IMR-90 (cell line): ENCODE results near the gene RFX3. TPM values are rescaled to one million over a fixed set of nuclear protein-coding genes. Genes with fewer than 3 reads are reported as not detected.

Experiments
- ATAC-seq: fragments of 200-7000 bp; cut with Tn5 transposase; 2 replicates; pipeline ENCODE4 v1.9.1; 2020; ENCODE audit warnings: low read depth, mild to moderate bottlenecking, moderate library complexity
- BruUV-seq: library from RNA; stranded (reverse); fragments of 400-500 nt; replicated peaks from 2 replicates; lab custom pipeline; 2021; lab: Mats Ljungman, UMichigan
- CTCF ChIA-PET: fragments of 300-600 bp; formaldehyde crosslinking; extraction: SDS; loops from one replicate; lab custom pipeline; 2021; ENCODE audit warnings: antibody characterized with exemption; lab: Yijun Ruan, JAX
- POLR2A ChIA-PET: fragments of 300-600 bp; sonication (Branson Sonifier 250); formaldehyde crosslinking; loops from one replicate; lab custom pipeline; 2022; ENCODE audit warnings: antibody characterized with exemption; ENCODE audit not compliant: unreplicated experiment; lab: Charles Lee
- DNase-seq: peaks from one replicate; pipeline ENCODE4 v3.0.0; 2013
- H2AFZ ChIP-seq: replicated peaks from 2 replicates; pipeline ENCODE3; 2013; ENCODE audit warnings: low read length, mild to moderate bottlenecking; ENCODE audit not compliant: poor library complexity
- H2AK5ac ChIP-seq: 2 replicates; pipeline ENCODE4 v1.6.1; 2013; ENCODE audit warnings: low read depth, low read length, inconsistent platforms
- H2AK9ac ChIP-seq: replicated peaks from 2 replicates; pipeline ENCODE3; 2013; ENCODE audit warnings: mild to moderate bottlenecking, low read depth, low read length, moderate library complexity; ENCODE audit not compliant: poor library complexity
- H2BK120ac ChIP-seq: 2 replicates; pipeline ENCODE4 v1.6.1; 2013; ENCODE audit warnings: low read depth, low read length, inconsistent platforms
- H2BK15ac ChIP-seq: 3 replicates; pipeline ENCODE4 v1.6.1; 2013; ENCODE audit warnings: low read depth, low read length, inconsistent platforms
- H2BK20ac ChIP-seq: 2 replicates; pipeline ENCODE4 v1.6.1; 2013; ENCODE audit warnings: low read depth, mild to moderate bottlenecking, inconsistent platforms, low read length, moderate library complexity
- H2BK5ac ChIP-seq: 2 replicates; pipeline ENCODE4 v1.6.1; 2013; ENCODE audit warnings: mild to moderate bottlenecking, low read depth, low read length, inconsistent platforms; ENCODE audit not compliant: poor library complexity, severe bottlenecking
- H3K14ac ChIP-seq: replicated peaks from 2 replicates; pipeline ENCODE4 v1.6.1; 2013; ENCODE audit warnings: low read depth, low read length, inconsistent platforms
- H3K18ac ChIP-seq: 2 replicates; pipeline ENCODE4 v1.6.1; 2013; ENCODE audit warnings: low read depth, low read length, control low read depth
- H3K23ac ChIP-seq: 2 replicates; pipeline ENCODE4 v1.6.1; 2013; ENCODE audit warnings: low read depth, low read length, inconsistent platforms
- H3K27ac ChIP-seq: 2 replicates; pipeline ENCODE4 v1.5.1; 2013; ENCODE audit warnings: mild to moderate bottlenecking, control low read depth, low read length; ENCODE audit not compliant: insufficient read depth
- H3K27me3 ChIP-seq: 2 replicates; pipeline ENCODE4 v1.6.1; 2013; ENCODE audit warnings: low read length; ENCODE audit not compliant: control insufficient read depth, insufficient read depth
- H3K36me3 ChIP-seq: 2 replicates; pipeline ENCODE4 v1.6.1; 2013; ENCODE audit warnings: low read length, mixed read lengths; ENCODE audit not compliant: control insufficient read depth, insufficient read depth
- H3K4ac ChIP-seq: 2 replicates; pipeline ENCODE4 v1.6.1; 2013; ENCODE audit warnings: low read depth, low read length, inconsistent platforms
- H3K4me1 ChIP-seq: 2 replicates; pipeline ENCODE4 v1.6.1; 2013; ENCODE audit warnings: low read length, mixed read lengths; ENCODE audit not compliant: control insufficient read depth, insufficient read depth
- H3K4me2 ChIP-seq: 2 replicates; pipeline ENCODE4 v1.6.1; 2013; ENCODE audit warnings: low read depth, mild to moderate bottlenecking, control low read depth, low read length, moderate library complexity
- H3K4me3 ChIP-seq: 2 replicates; pipeline ENCODE4 v1.5.1; 2013; ENCODE audit warnings: low read depth, mild to moderate bottlenecking, control low read depth, low read length, moderate library complexity; ENCODE audit not compliant: insufficient read depth
- H3K56ac ChIP-seq: 2 replicates; pipeline ENCODE4 v1.6.1; 2013; ENCODE audit warnings: low read length, inconsistent platforms; ENCODE audit not compliant: insufficient read depth; ENCODE audit errors: extremely low read depth
- H3K79me1 ChIP-seq, 2 experiments: 2 replicates each; pipeline ENCODE4 v1.6.1; 2013; ENCODE audit warnings: low read length in 2 of 2, inconsistent platforms in 1 of 2, low read depth in 1 of 2
- H3K9ac ChIP-seq: 2 replicates; pipeline ENCODE4 v1.6.1; 2013; ENCODE audit warnings: low read depth, low read length, control low read depth
- H3K9me1 ChIP-seq: 2 replicates; pipeline ENCODE4 v1.6.1; 2013; ENCODE audit warnings: low read length, inconsistent platforms; ENCODE audit not compliant: insufficient read depth
- H3K9me3 ChIP-seq: 2 replicates; pipeline ENCODE4 v1.6.1; 2013; ENCODE audit warnings: low read length; ENCODE audit not compliant: control insufficient read depth, insufficient read depth
- H4K20me1 ChIP-seq: 2 replicates; pipeline ENCODE4 v1.6.1; 2013; ENCODE audit warnings: low read length, inconsistent platforms; ENCODE audit not compliant: insufficient read depth
- H4K5ac ChIP-seq: 2 replicates; pipeline ENCODE4 v1.6.1; 2013; ENCODE audit warnings: mild to moderate bottlenecking, low read depth, low read length, control low read depth
- H4K8ac ChIP-seq, 2 experiments: 2 replicates each; pipeline ENCODE4 v1.6.1; 2013; ENCODE audit warnings: low read depth in 2 of 2, low read length in 2 of 2, control low read depth in 1 of 2, inconsistent platforms in 1 of 2
- H4K91ac ChIP-seq: 2 replicates; pipeline ENCODE4 v1.6.1; 2013; ENCODE audit warnings: low read depth, low read length, inconsistent platforms; ENCODE audit not compliant: insufficient read depth
- CEBPB ChIP-seq: IDR thresholded peaks from 2 replicates; pipeline ENCODE4 v1.6.1; 2012; ENCODE audit warnings: low read depth, low read length, improper control_type of control experiment
- MAFK ChIP-seq: IDR thresholded peaks from 2 replicates; pipeline ENCODE4 v1.6.1; 2012; ENCODE audit warnings: low read depth, low read length, improper control_type of control experiment
- MXI1 ChIP-seq: IDR thresholded peaks from 2 replicates; pipeline ENCODE4 v1.6.1; 2012; ENCODE audit warnings: low read depth, mild to moderate bottlenecking, low read length, moderate library complexity, borderline replicate concordance
- NFE2L2 ChIP-seq: fragments of 150-350 bp; IDR thresholded peaks from 2 replicates; pipeline ENCODE4 v1.6.1; 2016; ENCODE audit warnings: low read depth, mild to moderate bottlenecking, low read length
- RFX5 ChIP-seq: IDR thresholded peaks from 2 replicates; pipeline ENCODE4 v1.8.0; 2012; ENCODE audit warnings: low read depth, mild to moderate bottlenecking, low read length, moderate library complexity
- USF2 ChIP-seq: fragments of 150-350 bp; IDR thresholded peaks from 2 replicates; pipeline ENCODE4 v1.6.1; 2017; ENCODE audit warnings: mild to moderate bottlenecking, antibody characterized with exemption, low read length, low read depth
- WGBS, 2 experiments: methylation state at CpG; one replicate each; pipeline versions ENCODE4 v1.1.5 to v1.1.7; 2013; ENCODE audit warnings: missing lambda C conversion rate in 2 of 2; ENCODE audit not compliant: insufficient read length in 1 of 2; ENCODE audit errors: extremely low coverage in 2 of 2; 5-methylcytosine and 5-hydroxymethylcytosine counted together
- dilution Hi-C: fragments of 300-500 bp; cut with HindIII; formaldehyde crosslinking; loops from one replicate; pipeline ENCODE4 v1.14.3; 2018; ENCODE audit warnings: low sequenced_read_pairs; ENCODE audit not compliant: unreplicated experiment
- in situ Hi-C: fragments of 300-500 bp; cut with MboI; formaldehyde crosslinking; loops from 3 replicates; pipeline ENCODE4 v1.14.3; 2019; ENCODE audit warnings: low sequenced_read_pairs, inconsistent platforms, mixed read lengths
- intact Hi-C: fragments of 100-400 bp; cut with micrococcal nuclease; formaldehyde crosslinking; loops from 2 replicates; pipeline ENCODE4 v1.10.0; 2022
- polyA plus RNA-seq, 3 experiments: library from polyadenylated mRNA; depleted of rRNA; stranded (reverse); fragments of >200 nt; gene quantifications; 2 replicates each; pipeline ENCODE4 v1.2.3, GENCODE V29; 2012; ENCODE audit warnings: low replicate concordance in 1 of 3
- total RNA-seq: library from RNA; depleted of rRNA; stranded (reverse); fragments of >200 nt; gene quantifications from 2 replicates; pipeline ENCODE4 v1.2.3, GENCODE V29; 2012
- TF ChIP-seq, protein P1 (sequence below): conservative IDR thresholded peaks from 2 replicates; pipeline ENCODE4 v1.5.1; 2012; ENCODE audit warnings: mild to moderate bottlenecking, low read depth, low read length, improper control_type of control experiment
- TF ChIP-seq, protein P2 (sequence below): fragments of 150-350 bp; IDR thresholded peaks from 2 replicates; pipeline ENCODE4 v1.6.1; 2016; ENCODE audit warnings: low read depth, mild to moderate bottlenecking, low read length, moderate library complexity, borderline replicate concordance

Gene RFX3
- total and polyA plus RNA-seq, 2 of the 4 experiments (the other 2 are of a cell fraction): 1.7 to 2.7 TPM

DNA sequence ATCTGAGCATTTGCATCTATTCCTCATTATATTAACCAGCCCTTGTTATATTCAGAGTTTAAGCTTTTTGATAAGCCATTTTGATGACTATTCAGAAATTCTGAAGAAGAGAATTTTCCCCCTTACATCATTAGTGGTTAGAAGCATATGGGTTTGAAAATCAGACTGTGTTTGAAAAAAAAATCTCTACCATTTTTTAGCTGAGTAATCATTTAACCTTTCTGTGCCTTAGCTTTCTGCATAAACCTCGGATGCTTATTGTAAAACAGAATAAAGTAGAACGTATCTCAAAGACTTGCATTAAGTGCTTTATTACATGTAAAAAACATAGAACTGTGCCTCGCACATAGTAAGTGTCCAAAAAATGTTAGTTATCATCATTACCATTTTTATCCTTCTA lies 278.6 kb downstream of the RFX3 start:
- H4K5ac ChIP-seq: no peak overlapping the region

More for the DNA sequence above, 278.6 kb downstream of the RFX3 start:
- H3K27ac ChIP-seq: no peak overlapping the region
- H3K9me3 ChIP-seq: no peaks in the 10 kb centered on the region
- H3K4me3 ChIP-seq: no peak overlapping the region
- H4K20me1 ChIP-seq: no peaks in the 10 kb centered on the region
- intact Hi-C loops: loop anchor here (10.0 kb wide), 1 partner anchor 588 kb away; no protein-coding TSS in a partner anchor
- no peak overlapping the region for H3K14ac ChIP-seq
- ChIA-PET CTCF (interaction anchor here (1.0 kb wide), 1 partner anchor 194 kb away, joined by 3 read pairs; no protein-coding TSS in a partner anchor), POLR2A (no interaction called here)
- H2BK120ac ChIP-seq: no peak overlapping the region
- no peak overlapping the region for H2BK20ac ChIP-seq
- dilution Hi-C loops: no loop called here
- H2AK5ac ChIP-seq: no peak overlapping the region
- H2AK9ac ChIP-seq: no peak overlapping the region
- H3K4ac ChIP-seq: no peak overlapping the region
- H4K91ac ChIP-seq: no peak overlapping the region
- H4K8ac ChIP-seq: no peak overlapping the region
- BruUV-seq: no TSS peak
- H2BK15ac ChIP-seq: no peak overlapping the region
- no peak for DNase-seq
- 0 out of 2 replicates have a peak, but pooled peaks cover 3% of the 10 kb centered on the region for H3K36me3 ChIP-seq
- TF ChIP-seq NFE2L2: no peak
- TF ChIP-seq, protein P1, sequence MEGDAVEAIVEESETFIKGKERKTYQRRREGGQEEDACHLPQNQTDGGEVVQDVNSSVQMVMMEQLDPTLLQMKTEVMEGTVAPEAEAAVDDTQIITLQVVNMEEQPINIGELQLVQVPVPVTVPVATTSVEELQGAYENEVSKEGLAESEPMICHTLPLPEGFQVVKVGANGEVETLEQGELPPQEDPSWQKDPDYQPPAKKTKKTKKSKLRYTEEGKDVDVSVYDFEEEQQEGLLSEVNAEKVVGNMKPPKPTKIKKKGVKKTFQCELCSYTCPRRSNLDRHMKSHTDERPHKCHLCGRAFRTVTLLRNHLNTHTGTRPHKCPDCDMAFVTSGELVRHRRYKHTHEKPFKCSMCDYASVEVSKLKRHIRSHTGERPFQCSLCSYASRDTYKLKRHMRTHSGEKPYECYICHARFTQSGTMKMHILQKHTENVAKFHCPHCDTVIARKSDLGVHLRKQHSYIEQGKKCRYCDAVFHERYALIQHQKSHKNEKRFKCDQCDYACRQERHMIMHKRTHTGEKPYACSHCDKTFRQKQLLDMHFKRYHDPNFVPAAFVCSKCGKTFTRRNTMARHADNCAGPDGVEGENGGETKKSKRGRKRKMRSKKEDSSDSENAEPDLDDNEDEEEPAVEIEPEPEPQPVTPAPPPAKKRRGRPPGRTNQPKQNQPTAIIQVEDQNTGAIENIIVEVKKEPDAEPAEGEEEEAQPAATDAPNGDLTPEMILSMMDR: no peak
- TF ChIP-seq, protein P2, sequence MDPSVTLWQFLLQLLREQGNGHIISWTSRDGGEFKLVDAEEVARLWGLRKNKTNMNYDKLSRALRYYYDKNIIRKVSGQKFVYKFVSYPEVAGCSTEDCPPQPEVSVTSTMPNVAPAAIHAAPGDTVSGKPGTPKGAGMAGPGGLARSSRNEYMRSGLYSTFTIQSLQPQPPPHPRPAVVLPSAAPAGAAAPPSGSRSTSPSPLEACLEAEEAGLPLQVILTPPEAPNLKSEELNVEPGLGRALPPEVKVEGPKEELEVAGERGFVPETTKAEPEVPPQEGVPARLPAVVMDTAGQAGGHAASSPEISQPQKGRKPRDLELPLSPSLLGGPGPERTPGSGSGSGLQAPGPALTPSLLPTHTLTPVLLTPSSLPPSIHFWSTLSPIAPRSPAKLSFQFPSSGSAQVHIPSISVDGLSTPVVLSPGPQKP: no peak
- no peak for TF ChIP-seq USF2
- TF ChIP-seq RFX5: no peak
- no peak for TF ChIP-seq MXI1
- peak; percentile 88 for TF ChIP-seq MAFK
- TF ChIP-seq CEBPB: no peak
- in situ Hi-C loops: loop anchor here (5.0 to 25.0 kb wide), 2 partner anchors 200 to 1115 kb away; no protein-coding TSS in a partner anchor
- no peak overlapping the region for H2AFZ ChIP-seq
- no peaks in the 10 kb centered on the region for H3K27me3 ChIP-seq
- H3K4me1 ChIP-seq: no peaks in the 10 kb centered on the region
- H3K79me1 ChIP-seq: no peaks in the 10 kb centered on the region
- H3K9ac ChIP-seq: no peak overlapping the region
- H3K23ac ChIP-seq: no peak overlapping the region
- ATAC-seq: no peak
- WGBS, 2 experiments: no CpG with 5 or more reads among the region's 3 CpGs
- H3K9me1 ChIP-seq: no peaks in the 10 kb centered on the region; the same call in 1 of the 2 replicates
- H3K18ac ChIP-seq: no peak overlapping the region
- no peak overlapping the region for H3K4me2 ChIP-seq
- H2BK5ac ChIP-seq: no peak overlapping the region
- H3K56ac ChIP-seq: no peak overlapping the region
